GM20000 (cell line): ENCODE data around the gene GRAP2.

Source experiments
- DNase-seq: peaks from one replicate; pipeline ENCODE4 v3.0.0; 2012; ENCODE audit warnings: low spot score
- TF ChIP-seq, protein P1 (sequence below): IDR thresholded peaks from 2 replicates; pipeline ENCODE4 v1.5.1; 2012; ENCODE audit warnings: mild to moderate bottlenecking, control low read depth; ENCODE audit errors: extremely low read depth, missing control alignments

The GRAP2 gene

DNA sequence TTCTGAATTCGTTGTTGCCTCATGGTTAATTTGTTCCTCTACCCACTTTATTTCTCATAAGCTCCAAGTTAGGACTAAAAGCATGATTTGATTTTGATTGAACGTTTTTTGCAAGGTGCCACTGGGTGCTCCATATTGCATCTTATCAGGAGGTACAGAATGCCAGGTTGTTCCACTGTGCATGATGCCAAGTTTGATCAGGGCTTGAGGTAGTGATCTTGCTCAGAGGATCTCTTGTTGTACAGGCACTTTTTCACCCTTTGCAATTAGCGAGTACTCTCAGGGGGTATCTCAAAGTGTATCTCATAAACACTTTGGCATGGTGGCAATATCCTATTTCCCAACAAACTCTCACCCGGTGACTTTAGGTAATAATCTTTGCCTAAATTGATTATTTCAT lies 4.0 kb downstream of the GRAP2 start:
- DNase-seq = no peak
- TF ChIP-seq, protein P1, sequence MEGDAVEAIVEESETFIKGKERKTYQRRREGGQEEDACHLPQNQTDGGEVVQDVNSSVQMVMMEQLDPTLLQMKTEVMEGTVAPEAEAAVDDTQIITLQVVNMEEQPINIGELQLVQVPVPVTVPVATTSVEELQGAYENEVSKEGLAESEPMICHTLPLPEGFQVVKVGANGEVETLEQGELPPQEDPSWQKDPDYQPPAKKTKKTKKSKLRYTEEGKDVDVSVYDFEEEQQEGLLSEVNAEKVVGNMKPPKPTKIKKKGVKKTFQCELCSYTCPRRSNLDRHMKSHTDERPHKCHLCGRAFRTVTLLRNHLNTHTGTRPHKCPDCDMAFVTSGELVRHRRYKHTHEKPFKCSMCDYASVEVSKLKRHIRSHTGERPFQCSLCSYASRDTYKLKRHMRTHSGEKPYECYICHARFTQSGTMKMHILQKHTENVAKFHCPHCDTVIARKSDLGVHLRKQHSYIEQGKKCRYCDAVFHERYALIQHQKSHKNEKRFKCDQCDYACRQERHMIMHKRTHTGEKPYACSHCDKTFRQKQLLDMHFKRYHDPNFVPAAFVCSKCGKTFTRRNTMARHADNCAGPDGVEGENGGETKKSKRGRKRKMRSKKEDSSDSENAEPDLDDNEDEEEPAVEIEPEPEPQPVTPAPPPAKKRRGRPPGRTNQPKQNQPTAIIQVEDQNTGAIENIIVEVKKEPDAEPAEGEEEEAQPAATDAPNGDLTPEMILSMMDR = no peak

GRCh38 chr22:39905687-39906086 lies 4.8 kb downstream of the GRAP2 start:
- no peak for DNase-seq

GRCh38 chr22:39906207-39906606 lies 5.3 kb downstream of the GRAP2 start:
- TF ChIP-seq, protein P1 = no peak

More at GRCh38 chr22:39905687-39906086, 4.8 kb downstream of the GRAP2 start:
- TF ChIP-seq, protein P1 = no peak

GRCh38 chr22:39907047-39907446 lies 6.2 kb downstream of the GRAP2 start:
- TF ChIP-seq, protein P1 = no peak
- no peak for DNase-seq

More at GRCh38 chr22:39906207-39906606, 5.3 kb downstream of the GRAP2 start:
- no peak for DNase-seq

- TF ChIP-seq, protein P1 = no peak
These were observed 6.8 kb downstream of the GRAP2 start for GRCh38 chr22:39907605-39908097.

DNA sequence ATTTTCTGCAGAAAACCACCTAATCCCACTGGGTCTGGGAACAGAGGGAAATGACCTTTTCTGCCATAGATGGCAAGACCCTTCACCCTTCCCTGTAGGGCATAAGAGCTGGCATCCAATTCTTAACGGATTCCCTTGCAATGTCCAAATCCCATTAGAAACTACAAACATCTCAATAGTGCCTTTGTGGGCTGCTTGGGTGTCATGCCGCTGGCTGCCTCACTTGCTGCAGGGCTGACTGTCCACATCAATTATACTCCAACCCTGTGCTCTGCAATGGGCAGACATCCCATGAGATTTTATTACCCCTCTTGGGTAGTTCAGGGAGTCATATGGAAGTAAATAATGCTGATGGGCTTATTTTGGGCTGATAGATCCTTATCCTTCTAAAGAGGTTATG lies 7.3 kb downstream of the GRAP2 start:
- no peak for DNase-seq
- TF ChIP-seq, protein P1 = no peak

More at GRCh38 chr22:39907605-39908097, 6.8 kb downstream of the GRAP2 start:
- DNase-seq = no peak

DNA sequence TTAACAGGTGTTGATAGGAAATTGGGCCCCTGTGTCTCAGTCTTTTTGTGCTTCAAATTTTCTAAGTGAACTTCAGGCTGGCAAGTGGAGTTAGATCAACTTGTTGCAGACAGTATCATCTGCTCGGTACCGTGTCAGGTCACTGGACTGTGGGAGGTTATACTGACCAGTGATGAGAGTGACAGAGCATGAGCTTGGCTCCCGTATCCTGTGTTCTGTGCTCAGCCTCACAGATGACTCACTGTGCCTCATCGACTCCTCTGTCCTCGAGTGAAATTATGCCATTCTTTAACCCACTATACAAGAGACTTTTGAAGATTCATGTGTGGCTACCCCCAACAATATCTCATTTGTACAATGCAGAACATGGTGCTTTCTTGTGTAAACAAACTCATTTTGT lies 7.9 kb downstream of the GRAP2 start:
- TF ChIP-seq, protein P1 = no peak
- no peak for DNase-seq
